Ecto neural progenitor cell (in vitro differentiated cells): ENCODE data around the gene PRM2.

ENCODE experiments used
- DNase-seq: peaks from one replicate; pipeline ENCODE4 v3.0.0-alpha.2; 2018; ENCODE audit warnings: low spot score

PRM2 gene

GRCh38 chr16:11248133-11248532 is 28.1 kb downstream of the PRM2 start:
- no peak for DNase-seq

- DNase-seq = no peak
Measured at GRCh38 chr16:11245988-11246387, 30.3 kb downstream of the PRM2 start.

- DNase-seq = no peak
Measured at GRCh38 chr16:11245222-11245737, 31.0 kb downstream of the PRM2 start.

GRCh38 chr16:11242658-11243057 is 33.6 kb downstream of the PRM2 start:
- no peak for DNase-seq

GRCh38 chr16:11241480-11242204 is 34.6 kb downstream of the PRM2 start:
- no peak for DNase-seq

GRCh38 chr16:11240636-11241473 is 35.4 kb downstream of the PRM2 start:
- no peak for DNase-seq

GRCh38 chr16:11239644-11240632 is 36.3 kb downstream of the PRM2 start:
- DNase-seq = no peak

GRCh38 chr16:11238272-11239202 is 37.7 kb downstream of the PRM2 start:
- DNase-seq = no peak

GRCh38 chr16:11236461-11237254 is 39.6 kb downstream of the PRM2 start:
- DNase-seq = no peak

GRCh38 chr16:11235703-11235991 is 40.6 kb downstream of the PRM2 start:
- DNase-seq = no peak

GRCh38 chr16:11234884-11235702 is 41.2 kb downstream of the PRM2 start:
- DNase-seq = no peak

GRCh38 chr16:11233727-11234376 is 42.4 kb downstream of the PRM2 start:
- no peak for DNase-seq

GRCh38 chr16:11232852-11233726 is 43.2 kb downstream of the PRM2 start:
- no peak for DNase-seq

GRCh38 chr16:11232302-11232851 is 43.9 kb downstream of the PRM2 start:
- no peak for DNase-seq

- DNase-seq = no peak
Measured at GRCh38 chr16:11231367-11231970, 44.8 kb downstream of the PRM2 start.

- no peak for DNase-seq
Measured at GRCh38 chr16:11229906-11230305, 46.4 kb downstream of the PRM2 start.

- DNase-seq = no peak
Measured at GRCh38 chr16:11229432-11229831, 46.8 kb downstream of the PRM2 start.
